GM23338 (cell line): ENCODE measurements around the gene PFKFB3.

Experiments
- CREB1 ChIP-seq: fragments of 250-450 bp; sonication (Bioruptor Pico); IDR thresholded peaks from 2 replicates; pipeline ENCODE4 v1.5.0; 2020; ENCODE audit warnings: low read depth, mild to moderate bottlenecking, moderate library complexity
- EZH2 ChIP-seq: fragments of 200-600 bp; sonication (generic); IDR thresholded peaks from one replicate; pipeline ENCODE4 v1.8.0; 2017; ENCODE audit warnings: antibody characterized with exemption, mild to moderate bottlenecking, low read depth; ENCODE audit not compliant: unreplicated experiment
- EZH2phosphoT487 ChIP-seq: fragments of 200-600 bp; sonication (generic); IDR thresholded peaks from one replicate; pipeline ENCODE4 v1.8.1; 2018; ENCODE audit warnings: antibody characterized with exemption; ENCODE audit not compliant: unreplicated experiment
- JUNB ChIP-seq: IDR thresholded peaks from one replicate; pipeline ENCODE4 v1.6.1; 2016; ENCODE audit warnings: antibody characterized with exemption; ENCODE audit not compliant: unreplicated experiment
- NANOG ChIP-seq: IDR thresholded peaks from 2 replicates; pipeline ENCODE4 v1.6.1; 2016; ENCODE audit warnings: antibody characterized with exemption, borderline replicate concordance
- POLR2AphosphoS5 ChIP-seq: IDR thresholded peaks from 2 replicates; pipeline ENCODE4 v1.6.1; 2016; ENCODE audit warnings: antibody characterized with exemption, low read depth
- ZNF114 ChIP-seq: fragments of 250-450 bp; sonication (Bioruptor Pico); IDR thresholded peaks from 2 replicates; pipeline ENCODE4 v1.5.0; 2020; ENCODE audit warnings: mild to moderate bottlenecking, moderate library complexity
- ZNF331 ChIP-seq: fragments of 250-450 bp; sonication (Bioruptor Pico); IDR thresholded peaks from 2 replicates; pipeline ENCODE4 v1.5.0; 2020; ENCODE audit warnings: low read depth, mild to moderate bottlenecking, moderate library complexity
- TF ChIP-seq, protein P1 (sequence below), 2 experiments: fragments of 200-600 bp in 1 of 2; sonication (generic) in 1 of 2; conservative IDR thresholded peaks; 2 replicates each; pipeline versions ENCODE4 v1.5.1 to v1.6.1; 2016 to 2017; ENCODE audit warnings: antibody characterized with exemption in 2 of 2, low read depth in 2 of 2, mild to moderate bottlenecking in 2 of 2, moderate library complexity in 1 of 2
- TF ChIP-seq, protein P2 (sequence below): IDR thresholded peaks from one replicate; pipeline ENCODE4 v1.6.1; 2018; ENCODE audit warnings: antibody characterized with exemption; ENCODE audit not compliant: unreplicated experiment
- TF ChIP-seq, protein P3 (sequence below): IDR thresholded peaks from 2 replicates; pipeline ENCODE4 v1.6.1; 2016; ENCODE audit warnings: antibody characterized with exemption
- TF ChIP-seq, protein P4 (sequence below): fragments of 250-450 bp; sonication (Bioruptor Pico); IDR thresholded peaks from 2 replicates; pipeline ENCODE4 v1.5.0; 2020; ENCODE audit warnings: mild to moderate bottlenecking, moderate library complexity

DNA sequence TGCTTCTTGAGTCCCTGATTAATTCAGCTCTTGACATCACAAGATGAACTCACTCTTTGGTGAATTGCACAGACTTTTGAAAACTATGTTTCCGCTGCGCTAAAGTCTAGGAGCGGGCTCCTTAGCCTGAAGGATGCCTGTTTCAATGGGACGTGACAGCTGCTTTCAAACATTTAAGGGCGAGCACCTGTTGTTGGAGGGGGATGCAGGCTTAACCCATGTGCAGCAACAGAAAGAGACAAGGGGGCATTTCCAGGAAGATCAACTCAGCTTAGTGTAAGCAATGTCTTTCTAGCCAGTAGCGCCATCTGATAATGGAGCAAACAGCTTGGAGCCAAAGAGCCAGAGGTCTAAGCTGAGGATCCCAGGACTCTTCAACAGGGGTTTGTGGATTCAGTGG, 8.4 kb upstream of the PFKFB3 start:
- TF ChIP-seq ZNF114 (CRISPR knock-in tag) (no peak), POLR2AphosphoS5 (no peak), JUNB (no peak), EZH2 (no peak), ZNF331 (CRISPR knock-in tag) (no peak), EZH2phosphoT487 (no peak), CREB1 (CRISPR knock-in tag) (no peak), NANOG (no peak)
- TF ChIP-seq, protein P1, sequence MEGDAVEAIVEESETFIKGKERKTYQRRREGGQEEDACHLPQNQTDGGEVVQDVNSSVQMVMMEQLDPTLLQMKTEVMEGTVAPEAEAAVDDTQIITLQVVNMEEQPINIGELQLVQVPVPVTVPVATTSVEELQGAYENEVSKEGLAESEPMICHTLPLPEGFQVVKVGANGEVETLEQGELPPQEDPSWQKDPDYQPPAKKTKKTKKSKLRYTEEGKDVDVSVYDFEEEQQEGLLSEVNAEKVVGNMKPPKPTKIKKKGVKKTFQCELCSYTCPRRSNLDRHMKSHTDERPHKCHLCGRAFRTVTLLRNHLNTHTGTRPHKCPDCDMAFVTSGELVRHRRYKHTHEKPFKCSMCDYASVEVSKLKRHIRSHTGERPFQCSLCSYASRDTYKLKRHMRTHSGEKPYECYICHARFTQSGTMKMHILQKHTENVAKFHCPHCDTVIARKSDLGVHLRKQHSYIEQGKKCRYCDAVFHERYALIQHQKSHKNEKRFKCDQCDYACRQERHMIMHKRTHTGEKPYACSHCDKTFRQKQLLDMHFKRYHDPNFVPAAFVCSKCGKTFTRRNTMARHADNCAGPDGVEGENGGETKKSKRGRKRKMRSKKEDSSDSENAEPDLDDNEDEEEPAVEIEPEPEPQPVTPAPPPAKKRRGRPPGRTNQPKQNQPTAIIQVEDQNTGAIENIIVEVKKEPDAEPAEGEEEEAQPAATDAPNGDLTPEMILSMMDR (conservative IDR thresholded peaks at IDR 0.05; ENCODE audit: low read depth in 2 of 2) = no peak
- TF ChIP-seq, protein P2, sequence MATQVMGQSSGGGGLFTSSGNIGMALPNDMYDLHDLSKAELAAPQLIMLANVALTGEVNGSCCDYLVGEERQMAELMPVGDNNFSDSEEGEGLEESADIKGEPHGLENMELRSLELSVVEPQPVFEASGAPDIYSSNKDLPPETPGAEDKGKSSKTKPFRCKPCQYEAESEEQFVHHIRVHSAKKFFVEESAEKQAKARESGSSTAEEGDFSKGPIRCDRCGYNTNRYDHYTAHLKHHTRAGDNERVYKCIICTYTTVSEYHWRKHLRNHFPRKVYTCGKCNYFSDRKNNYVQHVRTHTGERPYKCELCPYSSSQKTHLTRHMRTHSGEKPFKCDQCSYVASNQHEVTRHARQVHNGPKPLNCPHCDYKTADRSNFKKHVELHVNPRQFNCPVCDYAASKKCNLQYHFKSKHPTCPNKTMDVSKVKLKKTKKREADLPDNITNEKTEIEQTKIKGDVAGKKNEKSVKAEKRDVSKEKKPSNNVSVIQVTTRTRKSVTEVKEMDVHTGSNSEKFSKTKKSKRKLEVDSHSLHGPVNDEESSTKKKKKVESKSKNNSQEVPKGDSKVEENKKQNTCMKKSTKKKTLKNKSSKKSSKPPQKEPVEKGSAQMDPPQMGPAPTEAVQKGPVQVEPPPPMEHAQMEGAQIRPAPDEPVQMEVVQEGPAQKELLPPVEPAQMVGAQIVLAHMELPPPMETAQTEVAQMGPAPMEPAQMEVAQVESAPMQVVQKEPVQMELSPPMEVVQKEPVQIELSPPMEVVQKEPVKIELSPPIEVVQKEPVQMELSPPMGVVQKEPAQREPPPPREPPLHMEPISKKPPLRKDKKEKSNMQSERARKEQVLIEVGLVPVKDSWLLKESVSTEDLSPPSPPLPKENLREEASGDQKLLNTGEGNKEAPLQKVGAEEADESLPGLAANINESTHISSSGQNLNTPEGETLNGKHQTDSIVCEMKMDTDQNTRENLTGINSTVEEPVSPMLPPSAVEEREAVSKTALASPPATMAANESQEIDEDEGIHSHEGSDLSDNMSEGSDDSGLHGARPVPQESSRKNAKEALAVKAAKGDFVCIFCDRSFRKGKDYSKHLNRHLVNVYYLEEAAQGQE = no peak
- TF ChIP-seq, protein P3, sequence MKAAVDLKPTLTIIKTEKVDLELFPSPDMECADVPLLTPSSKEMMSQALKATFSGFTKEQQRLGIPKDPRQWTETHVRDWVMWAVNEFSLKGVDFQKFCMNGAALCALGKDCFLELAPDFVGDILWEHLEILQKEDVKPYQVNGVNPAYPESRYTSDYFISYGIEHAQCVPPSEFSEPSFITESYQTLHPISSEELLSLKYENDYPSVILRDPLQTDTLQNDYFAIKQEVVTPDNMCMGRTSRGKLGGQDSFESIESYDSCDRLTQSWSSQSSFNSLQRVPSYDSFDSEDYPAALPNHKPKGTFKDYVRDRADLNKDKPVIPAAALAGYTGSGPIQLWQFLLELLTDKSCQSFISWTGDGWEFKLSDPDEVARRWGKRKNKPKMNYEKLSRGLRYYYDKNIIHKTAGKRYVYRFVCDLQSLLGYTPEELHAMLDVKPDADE = no peak
- TF ChIP-seq, protein P4, sequence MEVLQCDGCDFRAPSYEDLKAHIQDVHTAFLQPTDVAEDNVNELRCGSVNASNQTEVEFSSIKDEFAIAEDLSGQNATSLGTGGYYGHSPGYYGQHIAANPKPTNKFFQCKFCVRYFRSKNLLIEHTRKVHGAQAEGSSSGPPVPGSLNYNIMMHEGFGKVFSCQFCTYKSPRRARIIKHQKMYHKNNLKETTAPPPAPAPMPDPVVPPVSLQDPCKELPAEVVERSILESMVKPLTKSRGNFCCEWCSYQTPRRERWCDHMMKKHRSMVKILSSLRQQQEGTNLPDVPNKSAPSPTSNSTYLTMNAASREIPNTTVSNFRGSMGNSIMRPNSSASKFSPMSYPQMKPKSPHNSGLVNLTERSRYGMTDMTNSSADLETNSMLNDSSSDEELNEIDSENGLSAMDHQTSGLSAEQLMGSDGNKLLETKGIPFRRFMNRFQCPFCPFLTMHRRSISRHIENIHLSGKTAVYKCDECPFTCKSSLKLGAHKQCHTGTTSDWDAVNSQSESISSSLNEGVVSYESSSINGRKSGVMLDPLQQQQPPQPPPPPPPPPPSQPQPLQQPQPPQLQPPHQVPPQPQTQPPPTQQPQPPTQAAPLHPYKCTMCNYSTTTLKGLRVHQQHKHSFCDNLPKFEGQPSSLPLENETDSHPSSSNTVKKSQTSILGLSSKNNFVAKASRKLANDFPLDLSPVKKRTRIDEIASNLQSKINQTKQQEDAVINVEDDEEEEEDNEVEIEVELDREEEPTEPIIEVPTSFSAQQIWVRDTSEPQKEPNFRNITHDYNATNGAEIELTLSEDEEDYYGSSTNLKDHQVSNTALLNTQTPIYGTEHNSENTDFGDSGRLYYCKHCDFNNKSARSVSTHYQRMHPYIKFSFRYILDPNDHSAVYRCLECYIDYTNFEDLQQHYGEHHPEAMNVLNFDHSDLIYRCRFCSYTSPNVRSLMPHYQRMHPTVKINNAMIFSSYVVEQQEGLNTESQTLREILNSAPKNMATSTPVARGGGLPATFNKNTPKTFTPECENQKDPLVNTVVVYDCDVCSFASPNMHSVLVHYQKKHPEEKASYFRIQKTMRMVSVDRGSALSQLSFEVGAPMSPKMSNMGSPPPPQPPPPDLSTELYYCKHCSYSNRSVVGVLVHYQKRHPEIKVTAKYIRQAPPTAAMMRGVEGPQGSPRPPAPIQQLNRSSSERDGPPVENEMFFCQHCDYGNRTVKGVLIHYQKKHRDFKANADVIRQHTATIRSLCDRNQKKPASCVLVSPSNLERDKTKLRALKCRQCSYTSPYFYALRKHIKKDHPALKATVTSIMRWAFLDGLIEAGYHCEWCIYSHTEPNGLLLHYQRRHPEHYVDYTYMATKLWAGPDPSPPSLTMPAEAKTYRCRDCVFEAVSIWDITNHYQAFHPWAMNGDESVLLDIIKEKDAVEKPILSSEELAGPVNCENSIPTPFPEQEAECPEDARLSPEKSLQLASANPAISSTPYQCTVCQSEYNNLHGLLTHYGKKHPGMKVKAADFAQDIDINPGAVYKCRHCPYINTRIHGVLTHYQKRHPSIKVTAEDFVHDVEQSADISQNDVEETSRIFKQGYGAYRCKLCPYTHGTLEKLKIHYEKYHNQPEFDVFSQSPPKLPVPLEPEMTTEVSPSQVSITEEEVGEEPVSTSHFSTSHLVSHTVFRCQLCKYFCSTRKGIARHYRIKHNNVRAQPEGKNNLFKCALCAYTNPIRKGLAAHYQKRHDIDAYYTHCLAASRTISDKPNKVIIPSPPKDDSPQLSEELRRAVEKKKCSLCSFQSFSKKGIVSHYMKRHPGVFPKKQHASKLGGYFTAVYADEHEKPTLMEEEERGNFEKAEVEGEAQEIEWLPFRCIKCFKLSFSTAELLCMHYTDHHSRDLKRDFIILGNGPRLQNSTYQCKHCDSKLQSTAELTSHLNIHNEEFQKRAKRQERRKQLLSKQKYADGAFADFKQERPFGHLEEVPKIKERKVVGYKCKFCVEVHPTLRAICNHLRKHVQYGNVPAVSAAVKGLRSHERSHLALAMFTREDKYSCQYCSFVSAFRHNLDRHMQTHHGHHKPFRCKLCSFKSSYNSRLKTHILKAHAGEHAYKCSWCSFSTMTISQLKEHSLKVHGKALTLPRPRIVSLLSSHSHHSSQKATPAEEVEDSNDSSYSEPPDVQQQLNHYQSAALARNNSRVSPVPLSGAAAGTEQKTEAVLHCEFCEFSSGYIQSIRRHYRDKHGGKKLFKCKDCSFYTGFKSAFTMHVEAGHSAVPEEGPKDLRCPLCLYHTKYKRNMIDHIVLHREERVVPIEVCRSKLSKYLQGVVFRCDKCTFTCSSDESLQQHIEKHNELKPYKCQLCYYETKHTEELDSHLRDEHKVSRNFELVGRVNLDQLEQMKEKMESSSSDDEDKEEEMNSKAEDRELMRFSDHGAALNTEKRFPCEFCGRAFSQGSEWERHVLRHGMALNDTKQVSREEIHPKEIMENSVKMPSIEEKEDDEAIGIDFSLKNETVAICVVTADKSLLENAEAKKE (CRISPR knock-in tag) = no peak
